Stimulated activated CD8-positive, alpha-beta memory T cell treated with anti-CD3 and anti-CD28 coated beads, Interleukin-7, amount 100 ng/mL, for 24 hours (primary cell): ENCODE measurements around the gene CAPN10.
A peak's percentile ranks its signal among the peaks of the same experiment; 100 is the strongest.

ENCODE experiments used
- DNase-seq: peaks from one replicate; pipeline ENCODE4 v3.0.0-alpha.2; 2020; ENCODE audit warnings: low read depth

Gene CAPN10

GRCh38 chr2:240589850-240590525, 3.5 kb downstream of the CAPN10 start:
- DNase-seq = no peak

GRCh38 chr2:240590681-240591111, 4.2 kb downstream of the CAPN10 start:
- DNase-seq = no peak

GRCh38 chr2:240591226-240591625, 4.7 kb downstream of the CAPN10 start:
- no peak for DNase-seq

- no peak for DNase-seq
Measured at GRCh38 chr2:240591784-240592183, 5.2 kb downstream of the CAPN10 start.

GRCh38 chr2:240593026-240593702, 6.6 kb downstream of the CAPN10 start:
- DNase-seq = no peak

GRCh38 chr2:240593703-240594451, 7.3 kb downstream of the CAPN10 start:
- no peak for DNase-seq

GRCh38 chr2:240594511-240595380, 8.2 kb downstream of the CAPN10 start:
- no peak for DNase-seq

- DNase-seq = peak; percentile 20
Measured at GRCh38 chr2:240595381-240596079, 9.0 kb downstream of the CAPN10 start.

GRCh38 chr2:240596080-240596460, 9.5 kb downstream of the CAPN10 start:
- DNase-seq = no peak

- no peak for DNase-seq
Measured at GRCh38 chr2:240596491-240596931, 10.0 kb downstream of the CAPN10 start.

- no peak for DNase-seq
Measured at GRCh38 chr2:240597054-240597418, 10.5 kb downstream of the CAPN10 start.

GRCh38 chr2:240597419-240598181, 11.1 kb downstream of the CAPN10 start:
- no peak for DNase-seq

GRCh38 chr2:240598311-240598911, 11.9 kb downstream of the CAPN10 start:
- no peak for DNase-seq

- DNase-seq = no peak
Measured at GRCh38 chr2:240599141-240599583, 12.6 kb downstream of the CAPN10 start.

GRCh38 chr2:240600451-240600961, 14.0 kb downstream of the CAPN10 start:
- no peak for DNase-seq

- DNase-seq = no peak
Measured at GRCh38 chr2:240601061-240601830, 14.7 kb downstream of the CAPN10 start.

- no peak for DNase-seq
Measured at GRCh38 chr2:240601831-240602160, 15.3 kb downstream of the CAPN10 start.

- no peak for DNase-seq
Measured at GRCh38 chr2:240602266-240603050, 15.9 kb downstream of the CAPN10 start.
